ENCODE measurements around the gene THAP9.

Gene THAP9

GRCh38 chr4:82954212-82954611, 53.7 kb downstream of the THAP9 start:
- DNase-seq (ENCODE audit: low read depth in 2 of 2), result no peak

DNA sequence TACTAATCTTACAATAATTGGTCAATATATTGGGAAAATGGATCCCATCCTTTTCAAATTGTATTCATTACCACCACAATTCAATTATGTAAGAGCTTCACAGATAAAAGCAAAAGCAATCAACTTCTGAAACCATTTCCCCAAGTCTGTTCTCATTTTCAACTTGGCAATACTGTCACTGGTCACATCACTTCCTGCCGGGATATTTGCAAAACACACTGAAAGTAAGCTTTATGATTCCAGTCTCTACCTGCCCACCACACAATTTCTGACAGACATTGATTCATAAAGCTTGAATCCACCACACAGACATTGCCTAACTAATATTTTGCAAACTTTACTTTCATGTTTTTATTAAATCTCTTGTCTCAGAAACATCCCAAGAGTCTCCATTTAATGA, 56.5 kb downstream of the THAP9 start:
- no peak for DNase-seq (ENCODE audit: low read depth in 2 of 2)

GRCh38 chr4:82965763-82966162, 65.2 kb downstream of the THAP9 start:
- DNase-seq (ENCODE audit: low read depth in 2 of 2), result no peak

- DNase-seq (ENCODE audit: low read depth in 2 of 2), result no peak
Measured at GRCh38 chr4:82968972-82969371, 68.4 kb downstream of the THAP9 start.

GRCh38 chr4:82969414-82969813, 68.9 kb downstream of the THAP9 start:
- DNase-seq (ENCODE audit: low read depth in 2 of 2), result no peak
